TTC549 (cell line): ENCODE data around the gene RAPGEF3.

Experiments used
- FAIRE-seq: peaks from 2 replicates; lab custom pipeline; 2012; peaks lifted over from hg19 to GRCh38; lab: Jason Lieb, UNC

RAPGEF3 gene

DNA sequence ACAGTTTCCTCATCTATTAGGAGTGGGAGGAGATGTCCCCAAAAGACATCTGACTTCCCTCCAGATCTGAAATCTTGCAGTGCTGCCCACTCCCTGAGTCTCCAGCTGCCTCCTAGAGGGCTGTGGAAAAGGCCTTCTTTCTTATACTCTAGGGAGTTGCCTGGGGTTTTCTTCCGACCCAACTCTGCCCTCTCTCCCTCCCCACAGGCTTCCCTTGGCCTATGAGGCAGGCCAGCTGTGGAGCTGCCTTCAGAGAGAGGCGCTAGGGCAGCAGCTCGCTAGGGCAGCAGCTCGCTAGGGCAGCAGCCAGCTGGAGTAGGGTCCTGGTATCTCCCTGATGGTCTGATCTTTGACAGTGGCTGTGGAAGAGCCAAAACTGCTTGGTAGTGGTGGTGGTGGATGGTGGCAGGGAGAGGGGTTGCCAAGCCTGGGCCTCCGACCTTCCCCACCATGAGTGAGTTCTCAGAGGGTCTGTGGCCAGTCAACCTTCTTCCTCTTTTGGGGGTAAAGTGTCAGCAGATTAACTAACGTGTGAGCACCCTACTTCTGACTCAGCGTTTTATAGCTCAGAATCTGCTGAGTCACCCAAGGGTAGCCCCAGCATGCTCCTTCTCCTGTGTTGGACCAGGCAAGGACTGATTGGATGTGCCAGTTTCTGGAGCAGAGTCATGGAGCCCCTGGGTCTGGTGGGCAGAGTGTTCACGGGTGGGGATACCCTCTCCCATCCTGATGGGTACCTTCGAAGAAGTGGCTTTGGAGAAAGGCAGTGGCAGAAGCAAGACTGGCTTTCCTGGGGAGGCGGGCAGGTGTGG, 16.6 kb upstream of the RAPGEF3 start:
- no peak for FAIRE-seq

GRCh38 chr12:47774663-47775062, 16.0 kb upstream of the RAPGEF3 start:
- no peak for FAIRE-seq

DNA sequence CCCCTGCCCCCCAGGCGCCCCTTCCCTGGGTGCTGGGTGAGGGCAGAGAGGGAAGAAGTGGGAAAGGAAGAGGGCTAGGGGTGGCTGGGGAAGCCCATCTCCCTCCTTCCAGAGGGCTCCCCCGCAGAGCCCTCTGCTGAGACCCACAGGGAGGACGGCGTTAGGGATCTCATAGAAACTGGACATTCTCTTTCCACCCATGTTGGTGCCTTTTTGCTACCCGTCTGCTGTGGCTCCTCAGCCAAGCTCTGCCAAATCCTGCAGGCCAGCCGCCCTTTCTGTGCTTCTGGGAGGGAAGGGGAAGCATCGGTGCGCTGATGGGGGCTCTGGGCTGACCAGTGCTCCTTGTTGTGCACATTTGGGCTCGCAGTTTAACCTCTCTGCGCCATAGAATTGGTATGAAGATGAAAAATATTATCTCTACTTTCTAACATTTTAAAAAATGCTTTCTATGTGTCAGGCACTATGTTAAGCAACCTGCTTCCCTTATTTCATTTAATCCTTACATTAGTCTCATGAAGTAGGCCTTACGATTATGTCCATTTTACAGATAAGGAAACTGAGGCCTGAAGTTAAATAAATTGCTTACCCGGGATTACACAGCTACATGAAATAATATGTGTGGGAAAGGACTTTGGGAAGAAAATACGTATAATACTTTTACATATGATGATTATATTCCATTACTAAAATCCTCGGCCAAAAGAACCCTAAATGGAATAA, 15.3 kb upstream of the RAPGEF3 start:
- no peak for FAIRE-seq

- FAIRE-seq, result no peak
Measured at GRCh38 chr12:47773062-47773857, 14.6 kb upstream of the RAPGEF3 start, which contains the start of gene SLC48A1. Gene SLC48A1, plus strand, starts transcription at chr12:47773238. Its CDS starts 67 bp downstream, at chr12:47773305.

- FAIRE-seq, result no peak
Measured at GRCh38 chr12:47772738-47773061, 14.0 kb upstream of the RAPGEF3 start.

DNA sequence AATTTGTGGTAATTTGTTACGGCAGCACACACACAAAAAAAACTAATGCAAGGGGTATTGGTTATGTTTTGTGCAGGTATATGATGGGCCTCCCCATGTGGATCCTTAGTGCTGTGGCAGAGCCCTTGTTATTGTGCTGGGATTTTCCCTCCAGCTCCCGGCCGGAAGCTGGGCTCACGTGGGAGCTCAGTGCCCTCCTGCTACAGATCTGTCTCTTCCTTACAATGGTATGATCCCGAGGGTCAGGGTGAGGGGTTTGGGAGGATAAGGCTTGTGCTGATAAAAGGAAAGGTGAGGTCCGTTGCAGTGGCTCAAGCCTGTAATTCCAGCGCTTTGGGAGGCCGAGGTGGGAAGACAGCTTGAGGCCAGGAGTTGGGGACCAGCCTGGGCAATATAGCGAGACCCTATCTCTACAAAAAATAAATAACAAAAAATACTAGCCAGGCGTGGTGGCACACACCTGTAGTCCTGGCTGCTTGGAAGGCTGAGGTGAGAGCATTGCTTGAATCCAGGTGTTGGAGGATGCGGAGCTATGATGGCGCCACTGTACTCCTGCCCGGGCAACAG, 13.5 kb upstream of the RAPGEF3 start:
- no peak for FAIRE-seq

GRCh38 chr12:47771304-47771703, 12.6 kb upstream of the RAPGEF3 start:
- no peak for FAIRE-seq

DNA sequence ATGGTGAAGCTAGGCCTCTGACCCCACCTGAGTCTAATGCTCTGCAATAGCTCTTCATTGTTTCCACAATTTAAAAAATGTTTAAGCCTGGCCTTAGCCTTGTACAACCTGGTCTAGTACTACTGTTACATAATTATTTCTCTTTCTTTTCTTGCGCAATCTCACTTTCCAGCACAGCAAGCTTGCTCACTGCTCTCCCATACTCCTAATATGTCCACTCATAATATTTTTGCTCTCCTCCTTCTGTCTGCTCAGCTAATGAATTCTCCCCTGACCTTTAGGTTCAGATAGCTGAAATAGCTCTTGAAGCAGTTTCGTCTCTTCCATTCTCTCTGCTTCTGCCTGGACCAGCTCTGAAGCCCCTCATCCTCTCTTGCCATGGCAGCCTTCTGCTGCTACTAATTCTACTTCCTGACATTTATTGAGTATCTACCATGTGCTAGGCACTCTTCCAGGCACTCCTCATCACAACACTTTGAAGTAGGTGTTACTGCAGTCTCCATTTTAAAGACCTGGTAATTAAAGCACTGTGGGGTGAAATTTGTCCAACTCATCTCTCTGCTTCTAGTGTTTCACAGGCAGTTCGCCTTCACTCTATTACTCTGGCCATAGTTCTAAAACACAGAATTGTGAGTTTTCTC, 11.5 kb upstream of the RAPGEF3 start:
- FAIRE-seq, result no peak

DNA sequence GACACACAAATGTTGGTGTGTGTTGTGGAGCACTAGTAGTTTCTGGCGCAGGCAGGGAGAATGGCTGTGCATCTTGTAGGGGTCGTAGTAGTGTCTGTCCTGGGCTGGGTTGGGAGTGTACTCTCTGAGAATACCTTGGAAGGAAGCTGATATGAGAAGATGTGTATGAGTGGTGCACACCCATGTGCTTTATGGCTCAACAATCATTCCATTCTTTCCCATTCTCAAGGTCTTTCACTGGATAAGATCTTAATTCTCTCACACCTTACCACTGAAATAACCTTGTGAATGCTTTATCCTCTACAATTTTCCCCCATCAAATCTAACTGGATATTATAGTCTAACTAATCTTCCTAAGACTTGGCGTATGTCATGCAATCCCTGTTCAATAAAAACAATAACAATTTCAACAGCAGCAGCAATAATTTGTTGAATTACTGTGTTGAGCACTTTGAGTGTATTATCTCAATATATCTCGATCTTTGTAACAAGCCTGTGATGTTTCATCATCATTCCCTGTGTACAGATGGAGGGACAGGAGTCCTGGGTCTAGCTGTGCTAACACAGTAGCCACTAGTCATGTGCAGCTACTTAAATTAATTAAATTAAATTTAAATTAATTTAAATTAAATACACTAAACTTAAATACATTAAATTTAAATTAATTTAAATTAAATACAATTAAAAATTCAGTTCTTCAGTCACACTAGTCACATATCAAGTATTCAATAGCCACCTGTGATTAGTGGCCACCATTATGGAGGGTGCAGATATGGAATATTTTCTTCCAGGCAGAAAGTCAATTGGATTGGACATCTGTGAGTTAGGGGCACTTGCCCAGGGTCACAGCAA, 10.8 kb upstream of the RAPGEF3 start:
- no peak for FAIRE-seq

- peak; percentile 32 for FAIRE-seq
Measured at GRCh38 chr12:47768323-47768811, 9.7 kb upstream of the RAPGEF3 start.

DNA sequence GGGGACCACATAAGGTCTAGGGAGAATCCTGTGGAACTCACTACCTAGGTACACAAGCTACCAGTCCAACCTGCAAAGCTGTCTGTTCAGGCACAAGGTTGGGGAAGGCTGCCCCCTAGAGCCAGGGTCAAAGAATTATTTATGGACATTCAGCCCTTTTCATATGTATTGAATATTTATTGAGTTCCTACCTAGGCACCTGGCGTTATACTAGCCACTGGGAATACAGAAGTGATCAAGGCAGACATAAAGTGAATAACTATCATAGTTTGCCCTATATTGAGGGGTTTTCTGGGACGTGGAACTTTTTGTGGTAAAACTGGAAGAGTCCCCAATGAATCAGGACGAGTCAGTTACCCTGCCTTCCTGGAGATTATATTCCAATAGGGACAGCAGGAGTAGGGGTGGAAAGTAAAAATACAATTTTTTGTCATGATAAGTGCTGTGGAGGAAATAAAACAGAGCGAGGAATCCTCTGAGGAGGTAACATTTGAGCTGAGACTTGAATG, 8.6 kb upstream of the RAPGEF3 start:
- FAIRE-seq, result no peak

GRCh38 chr12:47766502-47767215, 8.0 kb upstream of the RAPGEF3 start:
- no peak for FAIRE-seq

GRCh38 chr12:47763481-47764346, 5.0 kb upstream of the RAPGEF3 start:
- FAIRE-seq, result no peak

GRCh38 chr12:47762850-47763465, 4.3 kb upstream of the RAPGEF3 start:
- FAIRE-seq, result no peak

DNA sequence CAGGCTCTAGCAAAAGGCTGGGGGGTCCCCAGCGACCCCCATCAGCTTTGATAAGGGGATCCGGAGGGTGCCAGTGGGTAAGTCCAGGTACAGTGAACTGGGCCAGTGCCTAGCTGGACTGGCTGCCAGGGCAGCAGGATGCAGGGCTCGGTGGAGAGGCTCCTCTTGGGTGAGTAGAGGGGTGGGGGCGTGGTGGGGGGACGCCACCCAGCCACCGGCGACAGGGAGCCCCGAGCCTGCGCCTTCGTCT, 171 bp downstream of the RAPGEF3 start:
- FAIRE-seq, result no peak

GRCh38 chr12:47757840-47758583, 668 bp downstream of the RAPGEF3 start:
- no peak for FAIRE-seq

DNA sequence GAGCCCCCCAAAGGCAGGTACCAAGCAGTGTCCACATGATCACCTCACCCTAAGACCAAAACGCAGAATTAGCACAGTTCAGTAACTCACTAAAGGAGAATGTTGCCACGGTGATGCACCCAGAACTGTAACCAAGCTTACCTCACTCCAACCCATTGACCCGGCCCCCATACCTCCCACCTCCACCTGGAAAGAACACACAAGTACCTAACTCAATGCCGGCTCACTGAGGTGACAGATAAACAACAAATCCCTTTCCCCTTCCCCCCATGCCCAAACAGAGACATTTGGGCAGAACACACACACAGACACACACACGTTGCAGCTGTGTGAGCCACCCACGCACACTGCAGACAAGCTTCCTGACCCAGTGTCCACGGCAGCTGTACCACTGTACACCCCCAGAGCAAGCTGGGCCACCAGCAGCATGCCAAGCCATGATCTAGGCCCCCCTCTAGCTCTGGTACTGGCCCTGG, 1.3 kb downstream of the RAPGEF3 start:
- FAIRE-seq, result no peak
